Limb (tissue), 2 donors: ENCODE measurements around the gene TULP4.
"Not testable (repeated sequence)": the region's sequence is repeated elsewhere in the genome, so short reads cannot be mapped to it uniquely, and the experiment has no call there.

Source experiments
- DNase-seq, 2 donors: peaks; one replicate each; pipeline ENCODE4 v3.0.0-alpha.2; 2016; ENCODE audit errors: extremely low spot score in 2 of 2

Gene TULP4

GRCh38 chr6:158464483-158464882 is 152.2 kb downstream of the TULP4 start:
- DNase-seq = no peak

DNA sequence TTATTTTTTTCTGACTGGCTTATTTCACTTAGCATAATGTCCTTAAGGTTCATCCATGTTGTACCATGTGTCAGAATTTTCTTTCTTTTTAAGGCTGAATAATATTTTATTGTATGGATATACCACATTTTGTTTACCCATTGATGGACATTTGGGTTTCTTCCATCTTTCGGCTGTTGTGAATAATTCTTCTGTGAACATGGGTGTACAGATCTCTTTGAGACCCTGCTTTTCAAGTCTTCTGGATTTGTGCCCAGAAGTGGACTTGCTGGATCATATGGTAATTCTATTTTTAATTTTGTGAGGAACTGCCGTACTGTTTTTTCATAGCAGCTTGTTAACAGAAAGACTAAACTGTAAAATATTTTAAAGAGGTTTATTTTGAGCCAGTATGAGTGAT is 153.0 kb downstream of the TULP4 start:
- DNase-seq = no peak

- no peak for DNase-seq
Measured at GRCh38 chr6:158465747-158466146, 153.5 kb downstream of the TULP4 start.

DNA sequence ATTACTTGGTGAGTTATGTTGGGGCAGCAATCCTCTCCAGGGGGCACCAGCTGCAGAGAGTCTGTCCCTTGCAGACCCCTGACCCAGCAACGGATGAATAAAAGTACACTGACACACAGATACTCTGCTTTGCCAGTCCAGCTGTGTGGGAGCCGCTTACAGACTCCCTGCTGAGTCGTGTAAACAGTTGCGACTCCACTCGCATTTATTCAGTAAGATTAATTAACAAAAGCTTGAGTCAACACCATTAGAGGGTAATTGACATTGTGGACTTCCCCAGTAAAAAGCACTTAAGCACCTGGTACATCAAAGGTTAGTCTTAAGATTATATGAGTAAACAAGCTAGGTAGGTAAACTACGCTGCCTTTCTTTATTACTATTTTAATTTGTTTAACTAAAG is 155.7 kb downstream of the TULP4 start:
- DNase-seq = no peak

DNA sequence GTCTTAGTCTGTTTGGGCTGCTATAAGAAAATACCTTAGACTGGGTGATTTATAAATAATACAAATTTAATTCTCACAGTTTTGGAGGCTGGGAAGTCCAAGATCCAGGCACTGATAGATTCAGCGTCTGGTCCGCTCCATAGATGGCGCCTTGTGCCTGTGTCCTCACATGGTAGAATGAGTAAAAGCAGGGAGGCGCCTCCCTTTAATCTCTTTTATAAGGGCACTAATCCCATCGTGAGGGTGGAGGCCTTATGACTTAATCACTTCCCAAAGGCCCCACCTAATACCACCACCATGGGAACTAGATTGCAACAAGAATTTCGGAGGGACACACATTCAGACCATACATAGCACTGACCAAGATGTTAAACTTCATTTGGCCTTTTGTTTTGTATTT is 156.4 kb downstream of the TULP4 start:
- no peak for DNase-seq

GRCh38 chr6:158470023-158470422 is 157.8 kb downstream of the TULP4 start:
- DNase-seq = not testable (repeated sequence)

- no peak for DNase-seq
Measured at GRCh38 chr6:158471339-158471738, 159.1 kb downstream of the TULP4 start.

GRCh38 chr6:158472447-158472846 is 160.2 kb downstream of the TULP4 start:
- DNase-seq = no peak

DNA sequence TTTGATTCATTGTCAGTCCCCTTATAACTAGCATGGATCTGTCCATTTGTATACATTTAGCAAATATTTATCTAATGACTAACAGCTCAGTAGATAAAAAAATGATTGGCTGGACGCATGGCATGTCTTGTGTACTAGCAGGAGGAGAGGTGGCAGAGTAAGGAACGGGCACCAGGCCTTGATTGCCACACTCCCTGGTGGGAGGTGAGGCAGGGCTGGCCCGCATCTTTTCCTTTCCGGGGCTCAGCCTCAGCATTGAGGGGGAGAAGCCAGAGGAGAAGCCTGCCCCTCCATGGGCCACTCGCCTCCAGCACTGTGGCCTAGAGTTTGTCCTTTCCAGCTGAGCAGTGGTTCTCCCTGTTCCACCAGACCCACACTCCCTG is 162.7 kb downstream of the TULP4 start:
- DNase-seq = peak in 1 of 2 donors; percentile 29

DNA sequence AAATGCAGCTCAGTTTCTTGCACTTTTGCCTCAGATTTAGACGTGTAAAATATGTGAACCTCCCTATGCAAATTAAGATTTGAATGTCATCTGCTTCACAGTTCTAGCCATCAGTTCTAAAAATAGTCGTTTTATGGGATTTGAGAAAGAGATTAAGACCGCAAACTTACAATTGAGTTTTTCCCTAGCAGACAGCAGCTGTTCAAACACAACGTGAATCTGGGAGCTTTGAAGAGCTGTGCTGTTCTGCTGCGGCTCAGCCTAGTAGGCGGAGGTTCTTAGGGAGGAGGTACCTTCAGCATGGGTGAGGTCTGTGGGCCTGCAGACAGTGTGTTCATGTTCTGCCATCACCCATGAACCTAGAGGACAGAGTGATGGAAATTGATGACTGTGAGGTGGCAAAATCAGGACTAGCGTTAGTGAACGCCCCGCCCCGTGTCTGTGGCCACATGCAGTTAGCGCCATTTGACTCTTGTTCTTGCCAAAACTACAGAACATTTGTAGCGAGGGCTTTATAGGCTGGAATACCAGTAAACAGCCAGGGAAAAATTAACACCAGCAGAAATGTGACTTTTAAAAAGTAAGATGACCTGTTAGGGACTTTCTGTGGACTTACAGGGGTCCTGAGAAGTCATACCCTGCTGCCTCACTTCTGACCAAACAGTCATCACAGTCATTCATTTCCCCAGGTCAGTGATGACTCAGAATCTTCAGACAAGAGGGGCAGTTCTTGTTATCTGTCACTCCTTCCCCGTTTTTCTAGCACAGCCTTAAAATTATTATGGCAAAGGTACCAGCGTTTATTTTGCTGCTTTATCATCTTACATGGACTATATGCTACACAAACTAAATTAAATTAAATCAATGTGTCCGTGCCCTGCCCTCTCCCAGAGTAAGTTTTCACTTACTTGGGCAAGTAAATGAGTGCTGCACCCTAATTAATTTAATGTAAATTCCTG is 163.4 kb downstream of the TULP4 start:
- peak; percentile 34 to 67 for DNase-seq

DNA sequence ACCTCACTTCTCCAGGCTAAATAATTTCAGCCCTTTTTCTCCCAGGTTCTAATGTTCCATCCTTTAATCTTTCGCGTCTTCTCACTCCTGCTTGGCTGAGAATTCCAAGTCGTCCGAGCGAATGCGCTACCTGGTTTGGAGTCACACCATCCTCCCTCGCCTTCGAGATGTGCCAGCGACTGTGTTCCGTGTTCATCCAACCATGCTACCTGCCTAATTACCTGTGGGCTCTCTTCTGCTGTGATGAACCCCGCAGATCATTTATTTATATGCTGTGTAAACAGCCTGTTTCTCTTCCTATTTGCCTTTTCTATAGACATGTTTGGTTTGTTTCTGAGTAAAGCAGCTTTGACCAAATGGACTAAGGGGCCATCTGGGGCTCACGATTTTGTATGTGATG is 164.1 kb downstream of the TULP4 start:
- no peak for DNase-seq

- DNase-seq = not testable (repeated sequence)
Measured at GRCh38 chr6:158477722-158478121, 165.5 kb downstream of the TULP4 start.

- DNase-seq = no peak
Measured at GRCh38 chr6:158480989-158481388, 168.7 kb downstream of the TULP4 start.

DNA sequence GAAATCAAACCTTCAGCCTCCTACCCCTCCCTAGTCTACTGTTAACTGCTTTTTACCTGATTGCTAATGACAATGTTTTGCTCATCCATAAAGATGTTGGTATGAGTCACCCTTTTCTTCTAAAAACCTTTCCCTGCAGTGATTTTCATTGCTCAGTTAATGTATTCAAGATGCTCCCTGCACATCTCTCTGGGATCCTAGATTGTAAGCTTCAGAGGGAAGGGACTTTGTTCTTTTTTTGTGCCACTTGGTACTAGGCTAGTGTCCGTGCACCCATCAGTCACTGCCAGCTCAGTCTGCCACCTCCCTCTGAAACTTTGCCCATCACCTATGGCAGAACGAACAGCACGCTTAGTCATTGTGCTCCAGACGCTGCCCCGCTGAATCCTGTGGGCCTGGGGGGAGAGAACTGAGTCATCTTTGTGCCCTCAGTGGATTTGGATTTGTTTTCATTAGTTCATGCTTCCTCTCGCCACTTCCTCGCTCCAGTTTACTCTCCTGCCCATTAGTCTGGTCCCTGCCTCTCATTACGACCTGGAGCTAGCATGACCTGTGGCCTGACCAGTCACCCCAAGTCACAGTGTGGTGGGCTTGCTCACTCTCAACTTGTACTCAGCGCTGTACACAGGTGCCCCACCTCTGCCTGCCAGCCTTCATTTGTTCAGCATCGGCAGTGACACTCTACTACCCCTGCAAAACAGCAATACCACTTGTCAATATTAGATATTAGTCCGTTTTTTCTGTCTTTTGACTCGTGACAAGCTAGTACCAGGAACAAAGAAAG is 169.6 kb downstream of the TULP4 start:
- DNase-seq = no peak

DNA sequence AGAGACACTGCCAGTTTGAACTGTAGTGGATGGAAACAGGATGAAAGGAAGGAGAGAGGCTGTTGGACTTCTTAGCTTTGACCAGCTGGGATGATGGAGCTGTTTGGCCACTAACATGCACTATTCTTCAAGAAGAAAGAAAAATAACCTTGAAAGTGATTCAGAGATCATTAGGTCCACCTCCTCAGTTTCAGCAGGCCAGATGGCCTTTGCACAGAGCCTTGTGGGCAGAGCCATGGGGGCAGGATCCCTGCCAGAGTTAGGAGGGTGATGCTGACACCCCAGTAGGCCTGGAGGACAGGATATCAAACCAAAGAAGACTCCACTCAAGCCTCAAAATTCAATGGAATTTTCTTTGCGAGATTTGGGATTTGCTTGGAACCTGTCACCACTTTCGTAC is 173.2 kb downstream of the TULP4 start:
- no peak for DNase-seq

DNA sequence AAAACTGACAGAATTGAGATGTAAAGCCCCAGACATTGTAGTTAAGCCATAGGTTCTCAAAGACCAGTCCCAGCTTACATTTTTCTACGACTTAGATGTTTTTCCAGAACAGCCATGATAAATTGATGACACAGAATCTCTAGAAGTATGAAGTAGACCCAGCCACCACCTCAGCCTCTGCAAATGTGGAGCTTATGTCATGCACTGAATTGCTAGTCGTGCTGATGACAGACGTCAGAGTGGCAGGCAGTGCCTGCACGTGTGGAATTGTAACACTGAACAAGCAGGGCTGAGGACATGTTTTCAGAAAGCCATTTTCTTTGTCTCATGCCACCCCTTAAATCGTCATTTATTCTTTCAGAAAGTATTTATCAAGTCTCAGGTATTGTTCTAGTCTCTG is 175.2 kb downstream of the TULP4 start:
- DNase-seq = no peak

GRCh38 chr6:158488065-158488464 is 175.8 kb downstream of the TULP4 start:
- no peak for DNase-seq

GRCh38 chr6:158489441-158489840 is 177.2 kb downstream of the TULP4 start:
- DNase-seq = no peak

GRCh38 chr6:158492881-158493280 is 180.6 kb downstream of the TULP4 start:
- DNase-seq = no peak

DNA sequence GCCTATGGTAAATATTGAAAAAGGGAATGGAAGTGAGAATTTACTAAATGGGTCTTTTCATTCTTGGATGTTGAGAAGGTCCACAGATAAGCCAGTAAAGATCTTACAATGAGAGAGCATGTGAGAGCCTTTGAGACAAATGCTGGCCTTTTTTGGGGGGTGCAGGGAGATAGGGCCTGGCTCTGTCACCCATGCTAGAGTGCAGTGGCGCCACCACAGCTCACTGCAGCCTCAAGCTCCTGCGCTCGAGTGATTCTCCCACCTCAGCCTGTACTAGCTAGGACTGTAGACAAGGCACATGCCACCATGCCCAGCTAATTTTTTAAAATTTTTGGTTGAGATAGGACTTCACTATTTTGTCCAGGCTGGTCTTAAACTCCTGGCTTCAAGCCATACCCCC is 184.4 kb downstream of the TULP4 start:
- DNase-seq = no peak

GRCh38 chr6:158497620-158498019 is 185.4 kb downstream of the TULP4 start:
- no peak for DNase-seq

- no peak for DNase-seq
Measured at GRCh38 chr6:158498362-158498761, 186.1 kb downstream of the TULP4 start.

GRCh38 chr6:158499601-158500000 is 187.3 kb downstream of the TULP4 start:
- no peak for DNase-seq
